ENCODE results near the gene SBF2.

The SBF2 gene

DNA sequence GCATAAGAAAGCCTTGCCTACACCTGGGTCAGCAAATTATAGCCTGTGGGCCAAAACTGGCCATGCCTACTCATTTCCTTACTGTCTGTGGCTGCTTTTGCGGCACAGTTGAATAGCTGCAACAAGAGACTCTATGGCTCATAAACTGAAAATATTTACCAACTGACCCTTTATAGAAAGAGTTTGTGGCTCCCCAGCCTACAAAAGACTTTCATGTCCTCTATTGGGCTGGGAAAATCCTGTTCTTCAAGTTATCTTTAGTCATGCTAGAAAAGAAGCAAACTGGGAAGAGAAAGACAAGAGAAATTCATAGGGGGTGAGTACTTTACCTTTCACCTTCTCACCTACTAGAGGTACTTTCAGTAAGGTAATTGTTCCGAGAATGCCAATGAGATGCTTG, 455.1 kb downstream of the SBF2 start:
- Histone ChIP-seq H3K79me2 (ENCODE audit: insufficient read depth, low read length) (no peaks in the 10 kb centered on the region), H3K4me3 (ENCODE audit: low read depth, low read length, poor library complexity, severe bottlenecking) (no peak overlapping the region), H3K9me3 (ENCODE audit: low read length) (no peaks in the 10 kb centered on the region), H3K9ac (ENCODE audit: low read length) (no peak overlapping the region), H3F3A (ENCODE audit: insufficient read depth, low read length) (no peaks in the 10 kb centered on the region), H3K27me3 (ENCODE audit: insufficient read depth, low read length) (no peaks in the 10 kb centered on the region), H4K20me1 (ENCODE audit: insufficient read depth, low read length) (no peaks in the 10 kb centered on the region), H2AFZ (ENCODE audit: low read length) (no peak overlapping the region), H3K4me1 (ENCODE audit: insufficient read depth, low read length, severe bottlenecking) (no peaks in the 10 kb centered on the region), H3K27ac (ENCODE audit: low read depth, low read length, poor library complexity, severe bottlenecking) (no peak overlapping the region), H3K36me3 (ENCODE audit: insufficient read depth, low read length) (no peaks in the 10 kb centered on the region), H3K4me2 (ENCODE audit: low read length) (no peak overlapping the region), H3K9me2 (ENCODE audit: low read depth, low read length) (no peaks in the 10 kb centered on the region)
- no peak for TF ChIP-seq EZH2 (IDR thresholded peaks at IDR 0.05; ENCODE audit: borderline replicate concordance, low read length)
- TF ChIP-seq CTCF (IDR thresholded peaks at IDR 0.05; ENCODE audit: low read length): no peak

- H3K4me1 ChIP-seq (ENCODE audit: insufficient read depth, low read length, severe bottlenecking): no peaks in the 10 kb centered on the region
- H3K27me3 ChIP-seq (ENCODE audit: insufficient read depth, low read length): no peaks in the 10 kb centered on the region
- H3K79me2 ChIP-seq (ENCODE audit: insufficient read depth, low read length): no peaks in the 10 kb centered on the region
- no peaks in the 10 kb centered on the region for H3F3A ChIP-seq (ENCODE audit: insufficient read depth, low read length)
- H3K4me3 ChIP-seq (ENCODE audit: low read depth, low read length, poor library complexity, severe bottlenecking): no peak overlapping the region
- no peak overlapping the region for H3K4me2 ChIP-seq (ENCODE audit: low read length)
- no peaks in the 10 kb centered on the region for H3K36me3 ChIP-seq (ENCODE audit: insufficient read depth, low read length)
- no peak overlapping the region for H3K9ac ChIP-seq (ENCODE audit: low read length)
- H2AFZ ChIP-seq (ENCODE audit: low read length): no peak overlapping the region
- H4K20me1 ChIP-seq (ENCODE audit: insufficient read depth, low read length): no peaks in the 10 kb centered on the region
- no peaks in the 10 kb centered on the region for H3K9me2 ChIP-seq (ENCODE audit: low read depth, low read length)
- no peaks in the 10 kb centered on the region for H3K9me3 ChIP-seq (ENCODE audit: low read length)
- H3K27ac ChIP-seq (ENCODE audit: low read depth, low read length, poor library complexity, severe bottlenecking): no peak overlapping the region
- no peak for TF ChIP-seq EZH2 (IDR thresholded peaks at IDR 0.05; ENCODE audit: borderline replicate concordance, low read length)
- TF ChIP-seq CTCF (IDR thresholded peaks at IDR 0.05; ENCODE audit: low read length): no peak
Observed at GRCh38 chr11:9838229-9838628, 455.8 kb downstream of the SBF2 start.

- no peaks in the 10 kb centered on the region for H4K20me1 ChIP-seq (ENCODE audit: insufficient read depth, low read length)
- H3K79me2 ChIP-seq (ENCODE audit: insufficient read depth, low read length): no peaks in the 10 kb centered on the region
- H3K4me3 ChIP-seq (ENCODE audit: low read depth, low read length, poor library complexity, severe bottlenecking): no peak overlapping the region
- H3K9ac ChIP-seq (ENCODE audit: low read length): no peak overlapping the region
- no peaks in the 10 kb centered on the region for H3K4me1 ChIP-seq (ENCODE audit: insufficient read depth, low read length, severe bottlenecking)
- H3K36me3 ChIP-seq (ENCODE audit: insufficient read depth, low read length): no peaks in the 10 kb centered on the region
- no peaks in the 10 kb centered on the region for H3K9me3 ChIP-seq (ENCODE audit: low read length)
- no peaks in the 10 kb centered on the region for H3K9me2 ChIP-seq (ENCODE audit: low read depth, low read length)
- no peak overlapping the region for H2AFZ ChIP-seq (ENCODE audit: low read length)
- H3K27me3 ChIP-seq (ENCODE audit: insufficient read depth, low read length): no peaks in the 10 kb centered on the region
- TF ChIP-seq EZH2 (IDR thresholded peaks at IDR 0.05; ENCODE audit: borderline replicate concordance, low read length): no peak
- no peak for TF ChIP-seq CTCF (IDR thresholded peaks at IDR 0.05; ENCODE audit: low read length)
- H3F3A ChIP-seq (ENCODE audit: insufficient read depth, low read length): no peaks in the 10 kb centered on the region
- no peak overlapping the region for H3K4me2 ChIP-seq (ENCODE audit: low read length)
- no peak overlapping the region for H3K27ac ChIP-seq (ENCODE audit: low read depth, low read length, poor library complexity, severe bottlenecking)
Observed at GRCh38 chr11:9834291-9834690, 459.7 kb downstream of the SBF2 start.

Data from OCI-LY1 (cell line).